Measurements from ENCODE around the gene AGAP1. TPM values are rescaled to one million over a fixed set of nuclear protein-coding genes. Genes with fewer than 3 reads are reported as not detected.

The AGAP1 gene
- polyA plus RNA-seq, 4 donors, result 9.8 to 19.2 (median 15.5) TPM

DNA sequence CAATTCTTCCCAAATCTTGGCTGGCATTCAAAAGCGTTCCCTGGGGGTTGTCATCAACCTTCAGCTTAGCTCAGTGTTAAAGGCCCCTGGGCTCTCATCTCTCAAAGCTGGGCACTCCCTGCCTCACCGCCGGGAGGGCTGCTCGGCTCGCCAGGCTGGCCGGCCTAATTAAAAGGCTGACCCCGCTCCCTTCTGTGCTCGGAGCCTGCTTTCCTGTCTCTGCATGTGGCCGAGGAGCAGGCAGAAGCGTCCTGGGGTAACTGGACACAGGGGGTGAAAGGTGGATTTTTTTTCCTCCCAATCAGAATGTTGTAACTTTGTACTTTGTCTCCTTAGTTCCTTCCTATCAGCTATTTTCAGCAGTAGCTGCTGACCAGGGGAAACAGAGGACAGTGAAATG, 443.2 kb downstream of the AGAP1 start:
- DNase-seq, result no peak
- no peaks in the 10 kb centered on the region for H3K27me3 ChIP-seq (ENCODE audit: control insufficient read depth in 3 of 3, insufficient read depth in 3 of 3, low read length in 3 of 3)

DNA sequence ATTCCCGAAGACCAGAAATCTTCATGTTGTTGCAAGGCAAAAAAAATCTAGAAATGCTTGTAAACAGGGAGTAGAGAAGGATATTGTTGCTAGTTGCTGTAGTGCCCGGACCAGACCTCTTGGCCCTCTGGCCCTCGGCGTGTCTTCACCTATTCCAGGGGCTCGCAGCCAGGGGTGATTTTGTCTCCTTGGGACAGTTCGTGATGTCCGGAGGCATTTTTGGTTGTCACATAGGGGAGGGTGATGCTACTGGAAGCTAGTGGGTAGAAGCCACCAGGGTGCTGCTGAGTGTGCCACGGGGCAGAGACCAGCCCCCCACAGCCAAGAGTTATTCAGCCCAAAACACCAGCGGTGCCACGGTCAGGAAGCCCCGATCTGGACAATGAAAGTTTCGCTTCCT, 443.7 kb downstream of the AGAP1 start:
- H3K36me3 ChIP-seq (ENCODE audit: control insufficient read depth in 3 of 3, insufficient read depth in 2 of 3, low read depth in 1 of 3, low read length in 3 of 3), result peaks cover 0 to 46% (median 3%) of the 10 kb centered on the region in 3 donors
- WGBS, 3 donors, result 92 to 94% (median 94%) methylated on average over 12 of the region's 12 CpGs
- no peaks in the 10 kb centered on the region for H3K27me3 ChIP-seq (ENCODE audit: control insufficient read depth in 3 of 3, insufficient read depth in 3 of 3, low read length in 3 of 3)
- peak overlapping the region in 1 of 3 donors; percentile 37 for H3K27ac ChIP-seq (ENCODE audit: low read depth in 1 of 3, low read length in 2 of 3)
- FAIRE-seq, result no peak
- H3K4me3 ChIP-seq (ENCODE audit: low read depth in 1 of 3, low read length in 3 of 3), result no peak overlapping the region
- DNase-seq, result no peak
- no peaks in the 10 kb centered on the region for H3K9me3 ChIP-seq (ENCODE audit: control insufficient read depth in 2 of 2, insufficient read depth in 1 of 2, low read depth in 1 of 2, low read length in 1 of 2)
- peaks cover 0 to 4% (median 0%) of the 10 kb centered on the region in 3 donors for H3K4me1 ChIP-seq (ENCODE audit: control insufficient read depth in 3 of 3, insufficient read depth in 2 of 3, low read depth in 1 of 3, low read length in 2 of 3)

More for the DNA sequence above, 443.2 kb downstream of the AGAP1 start:
- no peak for FAIRE-seq
- H3K9me3 ChIP-seq (ENCODE audit: control insufficient read depth in 2 of 2, insufficient read depth in 1 of 2, low read depth in 1 of 2, low read length in 1 of 2), result no peaks in the 10 kb centered on the region
- peaks cover 0 to 49% (median 3%) of the 10 kb centered on the region in 3 donors for H3K36me3 ChIP-seq (ENCODE audit: control insufficient read depth in 3 of 3, insufficient read depth in 2 of 3, low read depth in 1 of 3, low read length in 3 of 3)
- H3K4me3 ChIP-seq (ENCODE audit: low read depth in 1 of 3, low read length in 3 of 3), result no peak overlapping the region
- peak overlapping the region in 1 of 3 donors; percentile 37 for H3K27ac ChIP-seq (ENCODE audit: low read depth in 1 of 3, low read length in 2 of 3)
- peaks cover 0 to 4% (median 0%) of the 10 kb centered on the region in 3 donors for H3K4me1 ChIP-seq (ENCODE audit: control insufficient read depth in 3 of 3, insufficient read depth in 2 of 3, low read depth in 1 of 3, low read length in 2 of 3)
- WGBS, 3 donors, result 92 to 94% (median 93%) methylated on average over 10 of the region's 10 CpGs

GRCh38 chr2:235937936-235938335, 444.1 kb downstream of the AGAP1 start:
- H3K27me3 ChIP-seq (ENCODE audit: control insufficient read depth in 3 of 3, insufficient read depth in 3 of 3, low read length in 3 of 3), result no peaks in the 10 kb centered on the region
- DNase-seq (no peak), FAIRE-seq (no peak)
- peaks cover 0 to 44% (median 3%) of the 10 kb centered on the region in 3 donors for H3K36me3 ChIP-seq (ENCODE audit: control insufficient read depth in 3 of 3, insufficient read depth in 2 of 3, low read depth in 1 of 3, low read length in 3 of 3)
- H3K4me3 ChIP-seq (ENCODE audit: low read depth in 1 of 3, low read length in 3 of 3), result no peak overlapping the region
- no peaks in the 10 kb centered on the region for H3K9me3 ChIP-seq (ENCODE audit: control insufficient read depth in 2 of 2, insufficient read depth in 1 of 2, low read depth in 1 of 2, low read length in 1 of 2)
- H3K27ac ChIP-seq (ENCODE audit: low read depth in 1 of 3, low read length in 2 of 3), result no peak overlapping the region
- peaks cover 0 to 4% (median 0%) of the 10 kb centered on the region in 3 donors for H3K4me1 ChIP-seq (ENCODE audit: control insufficient read depth in 3 of 3, insufficient read depth in 2 of 3, low read depth in 1 of 3, low read length in 2 of 3)
- WGBS, 3 donors, result 79 to 80% (median 79%) methylated on average over 12 of the region's 12 CpGs

DNA sequence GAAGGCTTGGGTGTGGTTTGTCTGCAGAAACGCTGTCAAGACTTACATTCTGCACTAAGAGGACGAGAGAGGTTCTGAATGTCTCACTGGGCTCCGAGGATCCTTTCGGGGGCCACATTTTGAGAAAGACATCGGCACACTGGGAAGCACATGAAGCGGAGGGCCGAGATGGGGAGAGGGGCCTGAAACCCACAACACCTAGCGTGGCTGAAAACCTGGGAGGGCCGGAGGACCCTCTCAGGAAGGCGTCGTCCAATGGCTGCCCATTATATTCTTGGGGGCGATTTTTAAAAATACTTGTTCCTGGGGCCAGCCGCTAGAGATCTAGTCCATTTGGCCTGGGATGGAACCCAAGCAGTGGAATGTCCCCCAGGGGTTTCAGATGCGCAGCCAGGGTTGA, 444.8 kb downstream of the AGAP1 start:
- Histone ChIP-seq H3K36me3 (ENCODE audit: control insufficient read depth in 3 of 3, insufficient read depth in 2 of 3, low read depth in 1 of 3, low read length in 3 of 3) (peaks cover 0 to 44% (median 3%) of the 10 kb centered on the region in 3 donors), H3K27ac (ENCODE audit: low read depth in 1 of 3, low read length in 2 of 3) (no peak overlapping the region), H3K4me3 (ENCODE audit: low read depth in 1 of 3, low read length in 3 of 3) (no peak overlapping the region), H3K27me3 (ENCODE audit: control insufficient read depth in 3 of 3, insufficient read depth in 3 of 3, low read length in 3 of 3) (no peaks in the 10 kb centered on the region), H3K9me3 (ENCODE audit: control insufficient read depth in 2 of 2, insufficient read depth in 1 of 2, low read depth in 1 of 2, low read length in 1 of 2) (no peaks in the 10 kb centered on the region), H3K4me1 (ENCODE audit: control insufficient read depth in 3 of 3, insufficient read depth in 2 of 3, low read depth in 1 of 3, low read length in 2 of 3) (peaks cover 0 to 4% (median 0%) of the 10 kb centered on the region in 3 donors)
- no peak for DNase-seq
- FAIRE-seq, result no peak
- WGBS, 3 donors, result 87 to 89% (median 88%) methylated on average over 14 of the region's 14 CpGs

DNA sequence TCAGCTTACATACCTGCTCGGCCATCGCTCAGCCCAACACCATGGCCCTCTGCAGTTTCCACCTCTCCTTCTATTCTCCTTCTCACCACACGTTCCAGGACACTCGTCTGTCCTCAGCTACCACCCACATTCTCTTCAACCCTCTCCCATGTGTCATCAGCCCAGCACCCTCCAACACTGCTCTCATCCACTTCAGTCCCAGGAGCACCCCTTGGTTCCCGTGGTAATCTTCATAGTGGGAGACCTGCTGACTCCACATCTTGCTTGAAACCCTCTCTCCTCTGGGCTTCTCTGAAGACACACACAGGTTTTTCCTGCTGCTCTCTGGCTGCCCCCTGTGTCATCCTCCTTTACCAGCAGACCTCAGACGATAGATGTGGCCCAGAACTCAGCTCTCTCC, 445.6 kb downstream of the AGAP1 start:
- Histone ChIP-seq H3K27ac (ENCODE audit: low read depth in 1 of 3, low read length in 2 of 3) (no peak overlapping the region), H3K9me3 (ENCODE audit: control insufficient read depth in 2 of 2, insufficient read depth in 1 of 2, low read depth in 1 of 2, low read length in 1 of 2) (no peaks in the 10 kb centered on the region), H3K4me1 (ENCODE audit: control insufficient read depth in 3 of 3, insufficient read depth in 2 of 3, low read depth in 1 of 3, low read length in 2 of 3) (peaks cover 0 to 4% (median 0%) of the 10 kb centered on the region in 3 donors), H3K36me3 (ENCODE audit: control insufficient read depth in 3 of 3, insufficient read depth in 2 of 3, low read depth in 1 of 3, low read length in 3 of 3) (peaks cover 0 to 38% (median 3%) of the 10 kb centered on the region in 3 donors), H3K4me3 (ENCODE audit: low read depth in 1 of 3, low read length in 3 of 3) (no peak overlapping the region), H3K27me3 (ENCODE audit: control insufficient read depth in 3 of 3, insufficient read depth in 3 of 3, low read length in 3 of 3) (no peaks in the 10 kb centered on the region)
- DNase-seq, result no peak
- WGBS, 3 donors, result 86 to 93% (median 86%) methylated on average over 6 of the region's 6 CpGs
- FAIRE-seq, result no peak

- FAIRE-seq (no peak), DNase-seq (peak; percentile 5 to 34)
- H3K27me3 ChIP-seq (ENCODE audit: control insufficient read depth in 3 of 3, insufficient read depth in 3 of 3, low read length in 3 of 3), result no peaks in the 10 kb centered on the region
- H3K27ac ChIP-seq (ENCODE audit: low read depth in 1 of 3, low read length in 2 of 3), result no peak overlapping the region
- no peak overlapping the region for H3K4me3 ChIP-seq (ENCODE audit: low read depth in 1 of 3, low read length in 3 of 3)
- H3K4me1 ChIP-seq (ENCODE audit: control insufficient read depth in 3 of 3, insufficient read depth in 2 of 3, low read depth in 1 of 3, low read length in 2 of 3), result peaks cover 0 to 4% (median 0%) of the 10 kb centered on the region in 3 donors
- 60 to 87% (median 84%) methylated on average over 8 of the region's 8 CpGs for WGBS, 3 donors
- H3K9me3 ChIP-seq (ENCODE audit: control insufficient read depth in 2 of 2, insufficient read depth in 1 of 2, low read depth in 1 of 2, low read length in 1 of 2), result no peaks in the 10 kb centered on the region
- H3K36me3 ChIP-seq (ENCODE audit: control insufficient read depth in 3 of 3, insufficient read depth in 2 of 3, low read depth in 1 of 3, low read length in 3 of 3), result peaks cover 0 to 41% (median 0%) of the 10 kb centered on the region in 3 donors
Observed at GRCh38 chr2:235940330-235940729, 446.5 kb downstream of the AGAP1 start.

- Histone ChIP-seq H3K4me3 (ENCODE audit: low read depth in 1 of 3, low read length in 3 of 3) (no peak overlapping the region), H3K9me3 (ENCODE audit: control insufficient read depth in 2 of 2, insufficient read depth in 1 of 2, low read depth in 1 of 2, low read length in 1 of 2) (no peaks in the 10 kb centered on the region), H3K27me3 (ENCODE audit: control insufficient read depth in 3 of 3, insufficient read depth in 3 of 3, low read length in 3 of 3) (no peaks in the 10 kb centered on the region), H3K36me3 (ENCODE audit: control insufficient read depth in 3 of 3, insufficient read depth in 2 of 3, low read depth in 1 of 3, low read length in 3 of 3) (peaks cover 0 to 14% (median 0%) of the 10 kb centered on the region in 3 donors), H3K27ac (ENCODE audit: low read depth in 1 of 3, low read length in 2 of 3) (no peak overlapping the region), H3K4me1 (ENCODE audit: control insufficient read depth in 3 of 3, insufficient read depth in 2 of 3, low read depth in 1 of 3, low read length in 2 of 3) (no peaks in the 10 kb centered on the region)
- FAIRE-seq (no peak), DNase-seq (no peak)
- 92 to 93% (median 93%) methylated on average over 10 of the region's 10 CpGs for WGBS, 3 donors
Observed at GRCh38 chr2:235944591-235944990, 450.7 kb downstream of the AGAP1 start.

GRCh38 chr2:235945608-235946140, 451.8 kb downstream of the AGAP1 start:
- 80 to 88% (median 80%) methylated on average over 11 of the region's 11 CpGs for WGBS, 3 donors
- Histone ChIP-seq H3K36me3 (ENCODE audit: control insufficient read depth in 3 of 3, insufficient read depth in 2 of 3, low read depth in 1 of 3, low read length in 3 of 3) (peaks cover 0 to 16% (median 0%) of the 10 kb centered on the region in 3 donors), H3K9me3 (ENCODE audit: control insufficient read depth in 2 of 2, insufficient read depth in 1 of 2, low read depth in 1 of 2, low read length in 1 of 2) (no peaks in the 10 kb centered on the region), H3K4me3 (ENCODE audit: low read depth in 1 of 3, low read length in 3 of 3) (no peak overlapping the region), H3K4me1 (ENCODE audit: control insufficient read depth in 3 of 3, insufficient read depth in 2 of 3, low read depth in 1 of 3, low read length in 2 of 3) (no peaks in the 10 kb centered on the region), H3K27me3 (ENCODE audit: control insufficient read depth in 3 of 3, insufficient read depth in 3 of 3, low read length in 3 of 3) (no peaks in the 10 kb centered on the region), H3K27ac (ENCODE audit: low read depth in 1 of 3, low read length in 2 of 3) (no peak overlapping the region)
- FAIRE-seq (no peak), DNase-seq (no peak)

- H3K9me3 ChIP-seq (ENCODE audit: control insufficient read depth in 2 of 2, insufficient read depth in 1 of 2, low read depth in 1 of 2, low read length in 1 of 2), result no peaks in the 10 kb centered on the region
- peaks cover 0 to 16% (median 0%) of the 10 kb centered on the region in 3 donors for H3K36me3 ChIP-seq (ENCODE audit: control insufficient read depth in 3 of 3, insufficient read depth in 2 of 3, low read depth in 1 of 3, low read length in 3 of 3)
- H3K27ac ChIP-seq (ENCODE audit: low read depth in 1 of 3, low read length in 2 of 3), result no peak overlapping the region
- H3K4me3 ChIP-seq (ENCODE audit: low read depth in 1 of 3, low read length in 3 of 3), result no peak overlapping the region
- no peak for DNase-seq
- 91 to 93% (median 91%) methylated on average over 6 of the region's 6 CpGs for WGBS, 3 donors
- no peaks in the 10 kb centered on the region for H3K27me3 ChIP-seq (ENCODE audit: control insufficient read depth in 3 of 3, insufficient read depth in 3 of 3, low read length in 3 of 3)
- no peak for FAIRE-seq
- no peaks in the 10 kb centered on the region for H3K4me1 ChIP-seq (ENCODE audit: control insufficient read depth in 3 of 3, insufficient read depth in 2 of 3, low read depth in 1 of 3, low read length in 2 of 3)
Observed at GRCh38 chr2:235946590-235946989, 452.7 kb downstream of the AGAP1 start.
